HepG2 (cell line): ENCODE data around the gene MLST8. TPM values are rescaled to one million over a fixed set of nuclear protein-coding genes. Genes with fewer than 3 reads are reported as not detected.

Experiments
- BCLAF1 ChIP-seq: fragments of 450-650 bp; IDR thresholded peaks from 2 replicates; pipeline ENCODE4 v1.6.1; 2017; ENCODE audit warnings: mild to moderate bottlenecking
- MEIS1 ChIP-seq: sonication (generic); formaldehyde crosslinking; IDR thresholded peaks from 2 replicates; pipeline ENCODE4 v1.9.0; 2021; ENCODE audit warnings: mild to moderate bottlenecking, missing genetic modification reagents, moderate library complexity, borderline replicate concordance
- PAX8 ChIP-seq: sonication (generic); formaldehyde crosslinking; IDR thresholded peaks from 2 replicates; pipeline ENCODE4 v1.8.0; 2022; ENCODE audit warnings: mild to moderate bottlenecking, missing genetic modification reagents, borderline replicate concordance
- PHB2 ChIP-seq: fragments of 450-650 bp; IDR thresholded peaks from 2 replicates; pipeline ENCODE4 v1.6.1; 2018; ENCODE audit not compliant: partially characterized antibody
- RELA ChIP-seq: sonication (generic); formaldehyde crosslinking; IDR thresholded peaks from 2 replicates; pipeline ENCODE4 v1.4.0; 2020; ENCODE audit warnings: missing genetic modification reagents
- RXRB ChIP-seq: IDR thresholded peaks from 2 replicates; pipeline ENCODE4 v1.6.1; 2016; ENCODE audit warnings: borderline replicate concordance, missing genetic modification reagents, missing compliant biosample characterization
- SAFB2 ChIP-seq: sonication (generic); formaldehyde crosslinking; IDR thresholded peaks from 2 replicates; pipeline ENCODE4 v1.5.1; 2020; ENCODE audit warnings: missing genetic modification reagents, low read depth, mild to moderate bottlenecking, borderline replicate concordance
- ZNF230 ChIP-seq: sonication (generic); formaldehyde crosslinking; IDR thresholded peaks from 2 replicates; pipeline ENCODE4 v1.4.0; 2020; ENCODE audit warnings: mild to moderate bottlenecking, missing genetic modification reagents
- ZNF274 ChIP-seq: sonication (generic); formaldehyde crosslinking; IDR thresholded peaks from 2 replicates; pipeline ENCODE4 v1.5.1; 2020; ENCODE audit warnings: mild to moderate bottlenecking, missing genetic modification reagents
- ZNF407 ChIP-seq: sonication (generic); formaldehyde crosslinking; IDR thresholded peaks from one replicate; pipeline ENCODE4 v1.5.1; 2020; ENCODE audit warnings: mild to moderate bottlenecking, missing genetic modification reagents; ENCODE audit errors: not compliant biosample characterization
- ZNF687 ChIP-seq: sonication (generic); formaldehyde crosslinking; IDR thresholded peaks from 2 replicates; pipeline ENCODE4 v1.5.1; 2020; ENCODE audit warnings: mild to moderate bottlenecking, missing genetic modification reagents, moderate library complexity
- ZNF772 ChIP-seq: sonication (generic); formaldehyde crosslinking; IDR thresholded peaks from 2 replicates; pipeline ENCODE4 v1.5.0; 2020; ENCODE audit warnings: mild to moderate bottlenecking, missing genetic modification reagents
- ZSCAN9 ChIP-seq: IDR thresholded peaks from 2 replicates; pipeline ENCODE4 v1.6.1; 2016; ENCODE audit warnings: borderline replicate concordance
- polyA plus RNA-seq, 8 experiments: library from polyadenylated mRNA; depleted of rRNA in 3 of 8; stranded (reverse) in 7 of 8; unstranded in 1 of 8; fragments of >200 nt; fragmentation: Illumina TruSeq in 4 of 8; extraction: Trizol in 4 of 8; gene quantifications; 2 replicates each; pipeline versions ENCODE4 v1.2.1 to v1.2.3, GENCODE V29; 2011 to 2016; ENCODE audit warnings: low read depth in 4 of 8, missing spikeins in 1 of 8, mixed read lengths in 1 of 8; ENCODE audit not compliant: insufficient read depth in 1 of 8
- total RNA-seq, 5 experiments: library from RNA; depleted of rRNA; stranded (reverse); fragments of >200 nt; fragmentation: Illumina TruSeq; extraction: Trizol; gene quantifications; 2 replicates each; pipeline ENCODE4 v1.2.3, GENCODE V29; 2016; ENCODE audit warnings: low read depth in 1 of 5

Gene MLST8
- total and polyA plus RNA-seq, 2 of the 13 experiments (the other 11 are each of a cell fraction or from before 2014, with no cell fraction given): 30.8 to 72.7 TPM

GRCh38 chr16:2157480-2158261 is 47.6 kb upstream of the MLST8 start (continued):
- TF ChIP-seq ZNF407 (CRISPR knock-in tag) (no peak), ZNF772 (CRISPR knock-in tag) (peak; percentile 84), MEIS1 (no peak), RXRB (CRISPR knock-in tag) (peak; percentile 99), ZSCAN9 (CRISPR knock-in tag) (peak; percentile 41; the same call in 1 of the 2 replicates), PAX8 (CRISPR knock-in tag) (no peak), ZNF687 (CRISPR knock-in tag) (peak; percentile 92), BCLAF1 (no peak), PHB2 (no peak), ZNF230 (CRISPR knock-in tag) (no peak), RELA (CRISPR knock-in tag) (no peak), ZNF274 (peak; percentile 37; the same call in 1 of the 2 replicates), SAFB2 (CRISPR knock-in tag) (peak; percentile 44; the same call in 1 of the 2 replicates)
